M059J (cell line): Measurements from ENCODE around the gene FSTL5. TPM values are rescaled to one million over a fixed set of nuclear protein-coding genes. Genes with fewer than 3 reads are reported as not detected.

Source experiments
- DNase-seq: peaks from one replicate; pipeline ENCODE4 v3.0.0-alpha.2; 2012; ENCODE audit warnings: low read depth
- total RNA-seq: library from RNA; depleted of rRNA; stranded (reverse); fragments of >200 nt; shearing (Covaris generic); gene quantifications from 2 replicates; pipeline ENCODE4 v1.2.3, GENCODE V29; 2014

FSTL5 gene
- total RNA-seq, 1 experiment from 2014 or later: 0.12 TPM

DNA sequence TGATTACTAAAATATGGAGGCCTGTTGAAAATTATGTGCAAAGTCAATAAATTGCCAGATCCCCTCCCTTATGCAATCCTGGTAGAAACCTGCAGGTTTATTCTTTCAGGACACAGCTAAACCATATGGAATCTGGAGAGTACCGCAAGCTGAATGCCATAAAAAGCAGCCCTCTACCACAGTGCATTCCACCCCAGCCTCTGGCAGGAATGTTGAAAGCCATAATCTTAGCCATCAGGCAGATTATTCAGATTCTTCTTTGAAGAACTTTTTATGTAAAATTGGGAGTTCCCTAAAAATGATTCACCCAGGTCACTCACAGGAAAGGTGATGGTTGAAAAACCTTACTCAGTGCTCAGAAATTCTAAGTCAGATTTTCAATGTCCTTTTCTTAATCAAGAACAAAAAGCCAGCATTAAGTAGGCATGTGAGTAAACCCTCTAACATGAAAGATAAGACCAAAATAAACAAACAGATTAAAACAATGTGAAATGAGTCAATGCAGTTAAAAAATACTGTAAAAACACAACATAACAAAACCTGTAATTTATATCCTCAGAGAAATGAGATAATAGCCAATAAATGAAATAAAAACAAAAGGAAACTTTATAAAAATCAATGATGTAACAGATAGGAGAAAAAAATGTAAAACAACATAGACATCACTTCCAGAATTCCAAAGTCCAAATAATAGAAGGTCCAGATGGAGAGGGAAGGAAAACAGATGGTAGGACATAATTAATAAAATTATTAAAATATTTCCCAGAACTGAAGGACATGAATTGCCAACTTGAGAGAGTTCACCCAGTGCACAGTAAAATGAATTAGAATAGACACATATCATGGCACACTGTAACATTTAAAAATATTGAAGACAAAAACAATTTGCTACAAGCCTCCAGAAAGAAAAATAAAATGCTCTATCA lies 226.9 kb downstream of the FSTL5 start:
- DNase-seq: peak; percentile 93

DNA sequence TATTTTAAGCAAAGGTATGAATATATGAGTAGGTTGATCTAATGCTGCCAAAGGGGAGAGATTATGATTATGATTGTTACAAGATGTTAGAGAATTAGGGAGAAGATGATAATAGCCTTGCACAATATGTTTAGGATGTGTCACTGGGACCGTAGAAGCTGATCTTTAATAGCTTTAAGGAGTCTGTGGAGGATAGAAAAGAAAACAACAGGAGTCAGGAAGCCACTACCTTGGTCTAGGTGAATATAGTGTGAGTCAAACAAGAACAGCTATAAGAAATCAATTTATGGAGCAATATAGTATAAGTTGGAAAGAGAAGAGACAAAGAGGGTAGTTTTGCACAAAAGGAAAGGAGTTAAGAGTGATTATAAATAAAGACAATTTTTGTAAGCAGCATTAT lies 232.7 kb downstream of the FSTL5 start:
- DNase-seq: no peak

DNA sequence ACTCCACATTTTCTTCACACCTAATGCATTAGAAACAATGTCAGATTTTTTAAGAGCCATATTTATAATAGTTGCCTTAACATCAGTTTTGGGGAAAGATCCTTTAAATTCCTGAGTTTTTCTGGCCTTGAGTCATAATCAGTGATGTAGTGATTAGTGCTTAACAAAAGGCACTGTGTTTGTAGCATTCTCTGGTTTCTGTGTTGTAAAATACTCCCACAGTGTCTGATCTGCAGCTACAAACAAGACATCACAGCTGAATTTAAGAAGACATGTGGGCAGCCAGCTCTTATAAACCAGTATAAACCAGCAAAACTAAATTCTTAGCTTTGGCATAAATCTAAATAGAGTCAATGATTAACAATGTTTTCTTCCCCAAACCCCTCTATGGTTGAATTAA lies 233.8 kb downstream of the FSTL5 start:
- peak; percentile 32 for DNase-seq

DNA sequence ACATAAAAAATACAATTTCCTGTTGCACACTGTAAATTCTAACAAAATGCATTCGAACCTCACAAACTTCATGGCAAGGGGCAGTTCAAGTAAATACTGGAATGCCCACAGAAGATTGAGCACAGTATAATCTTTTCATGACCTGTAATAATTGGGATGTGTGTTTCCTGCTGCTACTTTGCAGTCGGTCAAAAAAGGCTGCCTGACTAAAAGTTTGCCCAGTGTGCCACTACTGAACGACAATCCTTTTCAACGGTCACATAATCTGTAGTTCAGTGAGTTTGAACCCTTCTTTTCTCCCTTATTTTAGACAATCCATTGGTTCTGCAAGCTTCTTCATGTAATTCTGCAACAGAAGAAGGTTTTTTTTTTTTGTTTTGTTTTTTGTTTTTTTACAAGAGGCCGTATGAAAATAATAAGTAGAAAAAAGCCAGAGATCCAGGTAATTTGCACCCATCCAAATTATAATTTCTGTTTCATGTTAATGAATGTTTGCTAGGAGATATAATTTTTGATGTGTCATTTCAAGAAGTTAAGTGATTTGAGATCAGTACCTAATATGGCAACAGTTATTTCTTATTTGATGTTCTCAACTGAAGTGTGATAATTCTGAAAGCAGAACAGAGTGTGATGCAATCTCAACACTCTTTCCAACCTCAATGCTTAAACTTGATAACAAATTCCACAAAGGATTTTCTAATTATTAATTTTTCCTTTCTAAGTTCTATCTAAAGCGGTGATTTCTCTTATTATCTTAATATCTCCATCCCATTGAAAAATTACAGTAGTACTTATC lies 237.6 kb downstream of the FSTL5 start:
- DNase-seq: no peak

DNA sequence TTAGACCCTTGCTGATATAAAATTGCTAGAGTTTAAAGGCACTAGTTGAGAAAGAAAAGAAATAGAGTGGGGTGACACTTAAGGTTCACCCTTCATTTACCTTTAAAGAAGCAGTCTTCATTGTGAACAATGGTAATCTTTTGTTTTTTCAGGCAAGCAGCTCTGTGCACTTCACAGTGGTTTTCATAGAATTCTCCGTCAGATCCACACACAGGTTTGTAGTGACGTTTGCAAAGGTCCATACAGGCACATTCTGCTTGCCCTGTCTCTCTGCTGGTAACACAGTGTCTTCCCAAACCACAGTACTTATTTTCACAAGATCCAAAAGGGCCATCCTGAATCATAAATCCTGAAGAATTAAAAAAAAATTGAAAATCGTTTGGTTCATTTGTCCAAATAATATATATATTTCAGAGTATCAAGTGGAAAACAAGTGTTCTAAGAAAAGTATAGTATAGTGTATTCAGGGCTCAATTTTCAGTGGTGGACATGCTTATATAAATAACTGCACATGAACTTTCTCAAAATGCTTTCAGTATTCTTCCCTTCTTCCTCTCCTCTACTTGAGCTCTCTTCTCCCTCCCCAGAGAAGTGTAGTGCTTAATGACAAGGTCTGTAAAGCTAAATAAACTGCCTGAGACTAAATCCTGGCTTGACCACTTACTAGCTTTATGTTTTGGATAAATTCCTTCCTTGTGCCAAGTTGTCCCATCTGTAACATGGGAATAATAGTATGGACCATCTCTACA lies 243.3 kb downstream of the FSTL5 start:
- DNase-seq: no peak

DNA sequence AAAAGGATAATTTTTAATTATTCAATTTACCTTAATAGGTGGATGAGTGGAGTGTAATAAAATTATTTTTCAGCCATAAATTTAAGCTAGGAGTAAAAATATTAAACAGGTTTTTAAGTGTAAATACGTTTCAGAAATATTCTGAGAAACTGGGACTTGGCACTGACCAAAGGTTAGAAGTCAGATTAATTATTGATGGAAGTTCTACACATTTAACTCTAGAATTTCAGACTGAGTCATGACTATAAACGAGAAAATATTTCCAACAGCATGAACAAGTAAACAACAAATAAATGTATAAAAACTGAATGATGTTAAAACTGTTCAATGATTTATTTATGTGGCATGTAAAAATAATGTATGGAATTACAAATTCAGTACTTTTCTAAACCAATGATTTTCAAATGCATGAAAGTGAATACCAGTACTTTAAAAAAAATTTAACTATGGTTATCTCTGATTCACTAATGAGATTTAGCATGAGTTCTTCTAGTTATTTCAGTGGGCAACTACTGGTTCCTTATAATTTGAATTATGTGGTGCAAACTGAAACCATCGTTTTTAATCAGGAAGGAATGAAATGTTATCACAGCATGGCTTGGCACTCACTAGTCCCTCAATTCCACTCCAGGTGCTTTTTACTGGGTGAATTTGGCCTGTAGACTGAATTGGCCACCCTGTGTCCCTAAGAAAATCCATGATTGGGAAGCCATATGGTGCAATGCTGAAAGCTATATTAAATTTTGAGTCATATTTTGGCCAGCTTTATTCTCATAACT lies 244.2 kb downstream of the FSTL5 start:
- no peak for DNase-seq

DNA sequence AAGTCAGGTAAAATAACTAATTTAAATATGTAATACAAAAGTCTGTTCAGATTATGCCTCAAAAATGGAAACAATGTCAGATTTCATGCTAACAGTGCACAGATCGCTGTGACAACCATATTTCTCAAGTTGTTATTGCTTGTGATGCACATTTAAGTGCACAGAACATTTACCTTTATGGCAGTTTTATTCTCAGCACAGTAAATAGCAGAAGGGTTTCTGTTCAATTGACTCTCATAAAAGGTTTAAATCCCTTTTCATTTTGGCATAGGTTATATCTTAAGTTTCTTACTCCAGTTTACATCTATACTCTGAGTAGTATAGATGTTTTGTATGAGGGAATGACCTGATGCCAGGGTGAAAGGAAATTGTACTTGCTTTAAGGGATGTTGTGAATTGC lies 247.8 kb downstream of the FSTL5 start:
- DNase-seq: no peak

DNA sequence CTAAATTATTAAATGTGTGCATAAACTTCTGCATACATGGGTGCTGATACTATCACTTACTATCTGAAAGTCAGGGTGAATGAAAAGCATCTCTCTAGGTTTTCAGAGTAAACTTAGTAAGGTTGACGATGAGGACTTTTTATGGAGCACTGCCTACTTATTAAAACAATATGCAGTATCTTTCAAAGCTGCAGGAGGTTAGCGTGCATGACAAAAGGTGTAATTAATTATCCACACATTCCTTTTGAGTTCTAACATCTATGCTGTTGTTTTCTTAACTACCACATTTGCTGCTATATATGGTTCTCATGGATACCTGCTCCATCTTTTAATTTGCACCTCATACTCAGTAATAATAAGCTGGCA lies 256.2 kb downstream of the FSTL5 start:
- no peak for DNase-seq

DNA sequence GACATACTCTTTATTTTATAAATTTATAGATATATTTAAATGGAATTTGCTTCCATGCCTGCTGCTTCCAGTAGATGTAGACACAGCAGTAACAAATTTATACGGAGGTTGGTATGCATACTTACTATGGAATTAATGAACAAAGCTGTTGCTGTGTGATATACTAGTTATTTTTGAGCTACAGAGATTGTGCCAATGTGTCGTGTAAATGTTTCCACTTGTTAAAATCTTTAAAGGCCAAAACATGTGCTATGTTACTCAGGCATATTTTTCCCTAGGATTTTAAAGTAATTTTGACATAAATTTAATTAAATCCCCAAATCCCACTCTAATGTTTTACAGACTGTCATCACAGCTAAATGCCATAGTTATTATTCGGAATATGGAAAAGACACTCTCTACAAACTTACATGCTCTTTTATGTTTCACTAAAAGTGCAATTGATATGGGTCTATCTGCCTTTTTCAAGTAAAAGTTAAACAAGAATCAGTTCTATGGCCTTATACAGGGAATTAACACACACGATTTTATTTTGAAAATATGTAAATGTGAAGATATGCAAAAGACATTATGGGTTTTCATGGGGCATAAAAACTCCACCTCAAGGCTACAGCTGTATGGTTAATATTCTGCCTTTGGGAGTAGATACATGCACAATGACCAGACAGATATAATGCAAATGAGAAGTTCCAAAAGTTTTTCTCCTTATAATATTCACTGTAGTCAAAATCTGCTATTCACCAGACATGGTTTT lies 256.8 kb downstream of the FSTL5 start:
- DNase-seq: no peak

DNA sequence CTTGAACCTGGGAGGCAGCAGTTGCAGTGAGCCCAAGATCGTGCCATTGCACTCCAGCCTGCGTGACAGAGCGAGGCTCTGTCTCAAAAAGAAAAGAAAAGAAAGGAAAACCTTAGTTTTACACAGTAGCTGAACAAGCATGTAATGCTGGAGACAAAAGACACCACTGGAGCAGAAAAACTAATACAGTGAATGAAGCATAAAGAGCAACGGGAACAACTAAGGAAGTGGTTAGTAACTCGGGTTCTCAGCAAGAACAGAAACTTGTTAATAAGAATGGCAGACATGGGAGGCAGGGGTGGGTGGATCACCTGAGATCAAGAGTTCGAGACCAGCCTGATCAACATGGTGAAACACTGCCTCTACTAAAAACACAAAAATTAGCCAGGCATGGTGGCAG lies 263.7 kb downstream of the FSTL5 start:
- DNase-seq: no peak

DNA sequence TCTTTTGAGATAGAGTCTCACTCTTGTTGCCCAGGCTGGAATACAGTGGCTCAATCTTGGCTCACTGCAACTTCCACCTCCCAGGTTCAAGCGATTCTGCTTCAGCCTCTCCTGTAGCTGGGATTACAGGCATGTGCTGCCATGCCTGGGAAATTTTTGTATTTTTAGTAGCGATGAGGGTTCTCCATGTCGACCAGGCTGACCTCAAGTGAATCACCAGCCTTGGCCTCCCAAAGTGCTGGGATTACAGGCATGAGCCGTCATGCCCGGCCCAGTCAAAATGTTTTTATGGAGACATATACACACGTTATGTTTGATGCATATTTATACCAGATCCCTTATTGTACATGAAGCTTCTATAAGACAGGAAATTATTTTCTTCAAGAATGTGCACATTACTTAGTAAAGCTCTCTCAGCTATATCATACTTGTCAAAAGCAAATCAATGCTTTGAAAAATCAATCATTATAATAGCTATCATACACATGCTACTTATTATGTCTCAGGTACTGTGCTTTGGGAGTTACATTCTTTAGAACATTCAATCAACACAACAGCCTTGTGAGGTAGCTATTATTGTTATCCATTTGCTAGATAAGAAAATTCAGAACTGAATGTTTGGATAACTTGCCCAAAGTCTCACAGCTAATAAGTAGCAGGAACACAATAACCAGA lies 269.2 kb downstream of the FSTL5 start:
- DNase-seq: peak; percentile 3

DNA sequence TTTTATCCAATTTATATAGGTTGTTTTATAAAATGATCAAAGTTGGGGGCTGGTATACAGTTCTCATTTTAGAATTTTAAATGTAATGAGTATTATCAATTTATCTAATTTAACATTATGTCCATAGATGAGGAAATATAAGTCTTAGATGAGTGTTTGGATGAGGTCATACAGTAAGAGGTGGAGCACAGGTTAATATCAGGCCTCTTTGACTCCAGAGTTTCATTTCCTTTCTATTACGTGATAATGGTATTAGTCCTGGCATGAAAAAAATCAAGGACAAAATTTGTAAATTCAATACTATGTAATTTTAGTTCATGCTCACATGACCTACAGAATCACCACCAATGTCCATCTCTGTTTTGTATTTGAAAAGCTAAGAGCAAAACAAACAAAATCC lies 269.8 kb downstream of the FSTL5 start:
- DNase-seq: no peak

DNA sequence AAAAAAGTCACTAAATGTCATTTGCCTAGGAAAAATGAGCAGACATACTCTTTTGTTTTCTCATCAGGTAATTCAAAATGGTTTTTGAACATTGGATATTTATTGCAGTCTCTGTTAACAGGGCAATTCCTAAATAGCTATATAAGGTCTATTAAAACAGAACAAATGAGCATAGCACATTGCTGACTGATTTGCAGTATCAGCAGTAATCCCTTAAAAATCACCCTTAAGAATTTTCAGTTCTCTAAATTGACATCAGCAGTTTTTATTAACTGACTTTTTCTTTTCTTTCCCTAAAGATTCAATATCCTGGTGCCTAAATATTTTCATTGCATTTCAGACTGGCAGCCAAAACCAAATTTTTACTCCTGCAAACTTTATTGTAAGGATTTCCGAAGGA lies 270.2 kb downstream of the FSTL5 start:
- no peak for DNase-seq

DNA sequence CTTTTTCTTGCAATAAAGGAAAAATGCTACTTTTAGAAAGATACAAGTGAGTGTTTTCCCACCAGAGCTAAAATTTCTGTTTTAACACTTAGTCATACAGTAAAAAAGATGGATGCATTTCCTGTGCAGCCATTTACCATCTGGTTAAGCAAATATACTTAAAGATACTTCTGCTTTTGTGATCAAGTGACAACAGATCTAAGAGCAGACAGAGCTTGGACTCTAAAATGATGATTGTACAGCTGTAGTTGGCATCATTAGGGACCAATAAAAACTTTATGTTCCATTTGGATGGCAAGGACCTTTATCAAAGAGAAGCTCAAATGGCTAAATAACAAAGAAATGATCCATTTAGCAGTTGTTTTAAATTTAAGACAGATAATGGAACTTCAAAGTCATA lies 270.8 kb downstream of the FSTL5 start:
- DNase-seq: no peak

DNA sequence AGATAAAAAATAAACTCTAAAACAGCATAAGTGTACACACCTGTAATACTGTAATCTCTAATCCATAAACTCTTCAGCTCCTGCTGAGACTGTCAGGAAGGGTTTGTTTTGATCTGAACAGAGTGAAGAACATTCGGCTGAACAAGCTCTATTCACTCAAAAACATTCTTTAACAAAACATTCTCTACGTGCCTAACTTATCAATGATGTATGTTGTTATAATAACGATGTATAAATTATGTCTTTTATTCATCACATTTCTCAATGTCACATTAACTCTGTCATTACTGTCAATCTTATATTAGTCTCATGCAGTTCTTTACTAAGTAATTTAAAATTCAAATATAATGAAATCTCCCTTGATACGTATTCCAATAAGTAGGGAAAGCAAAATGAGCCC lies 280.6 kb downstream of the FSTL5 start:
- no peak for DNase-seq

DNA sequence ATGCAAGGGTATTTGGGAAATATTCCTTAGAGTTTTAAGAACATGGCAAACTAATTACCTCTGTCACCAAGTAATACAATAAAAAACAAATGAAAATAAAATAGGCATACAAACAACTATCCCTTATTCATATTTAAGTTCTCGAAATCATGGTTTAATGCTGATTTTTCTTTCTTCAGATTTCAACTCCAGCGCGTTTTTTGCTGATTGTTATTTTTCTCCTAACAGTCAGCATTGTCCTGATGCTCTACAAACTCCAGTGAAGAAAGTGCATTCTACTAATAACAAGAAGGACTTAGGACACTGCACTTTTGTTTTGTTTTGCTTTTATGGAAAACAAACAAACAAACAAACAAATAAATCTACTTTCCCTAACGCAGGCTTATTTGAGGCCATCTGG lies 282.4 kb downstream of the FSTL5 start:
- DNase-seq: no peak

DNA sequence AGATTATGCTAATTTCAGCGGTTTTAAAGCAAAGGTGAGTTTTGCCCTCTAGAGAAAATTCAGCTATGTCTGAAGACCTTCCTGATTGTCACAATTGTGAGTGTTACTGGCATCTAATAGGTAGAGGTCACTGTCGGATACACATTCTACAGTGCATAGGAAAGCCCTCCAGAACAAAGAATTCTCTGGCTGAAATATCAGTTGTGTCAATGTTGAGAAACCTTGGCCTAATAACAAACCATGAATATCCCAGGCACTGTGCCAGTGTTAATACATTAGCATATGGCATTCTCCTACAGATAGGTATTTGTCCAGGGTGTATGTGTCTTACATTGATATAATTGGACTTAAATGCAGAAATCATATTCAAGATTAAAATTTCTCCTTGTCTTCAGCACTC lies 294.3 kb downstream of the FSTL5 start:
- DNase-seq: no peak

DNA sequence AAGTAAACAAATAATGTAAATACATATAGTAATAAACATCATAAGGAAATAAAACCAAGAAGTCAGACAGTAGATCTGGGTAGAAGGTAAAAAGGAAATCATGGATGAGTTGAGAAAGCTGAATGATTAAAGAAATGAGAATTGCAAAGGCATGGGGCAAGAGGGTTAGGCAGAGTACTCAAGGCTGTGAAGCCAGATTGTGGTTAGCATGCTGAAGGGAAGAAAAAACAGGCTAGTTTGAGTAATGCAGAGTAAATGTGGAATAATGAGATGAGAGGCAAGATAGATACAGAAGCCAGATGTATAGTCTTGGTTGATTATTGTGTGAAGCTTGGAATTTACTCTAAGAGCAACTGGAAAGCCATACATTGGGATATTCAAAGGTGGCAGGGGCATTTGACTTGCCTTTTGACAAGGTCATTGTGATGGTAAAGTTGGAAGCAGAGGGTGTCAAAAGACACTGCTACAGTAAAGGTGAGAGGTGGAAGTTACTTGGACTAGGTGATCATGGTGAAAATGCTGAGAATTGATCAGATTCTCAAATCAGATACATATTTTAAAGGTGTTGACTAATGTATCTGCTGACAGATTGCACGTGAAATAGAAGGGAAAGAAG lies 307.0 kb downstream of the FSTL5 start:
- peak; percentile 13 for DNase-seq

DNA sequence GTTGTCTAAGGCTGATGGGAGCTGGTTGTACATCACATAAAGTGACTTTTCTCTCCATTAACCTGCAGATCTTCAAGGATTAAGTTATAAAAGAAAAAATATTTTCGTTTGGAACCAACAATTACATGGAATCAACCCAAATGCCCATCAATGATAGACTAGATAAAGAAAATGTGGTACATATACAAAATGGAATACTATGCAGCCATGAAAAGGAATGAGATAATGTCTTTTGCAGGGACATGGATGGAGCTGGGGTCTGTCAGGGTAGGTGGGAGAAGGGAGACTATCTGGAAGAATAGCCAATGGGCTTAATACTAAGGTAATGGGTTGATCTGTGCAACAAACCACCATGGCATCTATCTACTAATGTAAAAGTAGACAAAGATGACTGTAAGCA lies 313.2 kb downstream of the FSTL5 start:
- DNase-seq: no peak

DNA sequence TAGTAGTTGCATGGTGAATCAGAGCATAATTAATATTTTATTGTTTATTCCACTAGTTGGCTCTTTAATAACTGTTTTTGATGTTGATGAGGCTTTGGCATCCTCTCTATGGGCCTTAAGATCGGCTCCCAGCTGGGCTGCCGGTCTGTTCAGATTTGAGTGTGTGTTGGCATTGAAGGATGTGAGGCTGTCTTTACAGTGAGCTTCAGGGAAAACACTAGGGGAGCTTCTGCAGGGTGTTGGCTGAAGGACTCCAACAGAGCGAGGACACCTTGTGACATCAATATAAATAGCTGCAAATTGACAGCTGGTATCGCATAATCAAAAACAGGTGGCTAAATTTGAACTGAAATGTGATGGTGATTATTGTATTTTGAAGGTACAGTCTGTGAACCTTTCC lies 322.0 kb downstream of the FSTL5 start:
- no peak for DNase-seq
